NCI-H774 (cell line): ENCODE data around the gene PAK4.

Source experiments
- DNase-seq: peaks from one replicate; lab custom pipeline; 2025; lab: John Stamatoyannopoulos, UW

PAK4 gene

GRCh38 chr19:39165857-39166256 lies 40.3 kb downstream of the PAK4 start:
- no peak for DNase-seq

GRCh38 chr19:39166571-39167391 lies 41.2 kb downstream of the PAK4 start:
- DNase-seq = no peak

GRCh38 chr19:39167461-39168257 lies 42.1 kb downstream of the PAK4 start:
- DNase-seq = no peak

- no peak for DNase-seq
Observed at GRCh38 chr19:39168258-39169142, 42.9 kb downstream of the PAK4 start.

GRCh38 chr19:39169143-39169810 lies 43.7 kb downstream of the PAK4 start:
- no peak for DNase-seq

- DNase-seq = no peak
Observed at GRCh38 chr19:39170386-39171231, 45.0 kb downstream of the PAK4 start.

- DNase-seq = no peak
Observed at GRCh38 chr19:39171479-39172465, 46.2 kb downstream of the PAK4 start.

- no peak for DNase-seq
Observed at GRCh38 chr19:39172700-39173501, 47.3 kb downstream of the PAK4 start.

- DNase-seq = no peak
Observed at GRCh38 chr19:39173502-39173991, 48.0 kb downstream of the PAK4 start.

GRCh38 chr19:39174142-39174541 lies 48.6 kb downstream of the PAK4 start:
- DNase-seq = no peak

GRCh38 chr19:39174558-39175544 lies 49.3 kb downstream of the PAK4 start:
- no peak for DNase-seq

GRCh38 chr19:39175564-39175963 lies 50.0 kb downstream of the PAK4 start:
- DNase-seq = no peak

GRCh38 chr19:39177110-39177699 lies 51.6 kb downstream of the PAK4 start:
- no peak for DNase-seq

GRCh38 chr19:39177736-39178135 lies 52.1 kb downstream of the PAK4 start:
- no peak for DNase-seq

GRCh38 chr19:39178296-39179006 lies 52.9 kb downstream of the PAK4 start:
- DNase-seq = no peak

- DNase-seq = no peak
Observed at GRCh38 chr19:39179754-39180153, 54.2 kb downstream of the PAK4 start.
